ENCODE measurements around the gene CFH.
"Not testable (repeated sequence)": the region's sequence is repeated elsewhere in the genome, so short reads cannot be mapped to it uniquely, and the experiment has no call there.

Gene CFH

GRCh38 chr1:196669051-196669450 lies 17.2 kb downstream of the CFH start:
- no peak for DNase-seq

GRCh38 chr1:196669693-196670092 lies 17.9 kb downstream of the CFH start:
- DNase-seq: no peak

DNA sequence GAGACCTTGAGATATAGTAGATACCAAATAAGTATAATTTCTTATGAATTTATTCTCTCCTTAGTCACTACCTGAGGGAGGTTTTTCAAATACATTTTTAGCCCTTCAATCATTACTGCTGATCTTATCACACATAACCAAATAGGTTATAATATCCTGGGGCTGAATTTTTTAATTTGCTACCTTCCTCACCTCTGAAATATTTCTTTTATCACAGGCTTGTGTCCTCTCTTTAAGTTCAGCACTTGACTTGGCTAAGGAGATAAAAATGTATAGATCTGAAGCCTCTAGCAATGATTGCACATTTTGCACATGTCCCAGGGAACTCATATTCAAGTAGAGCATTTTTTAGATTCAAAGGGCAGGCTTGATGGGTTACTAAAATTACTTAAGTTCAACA lies 23.1 kb downstream of the CFH start:
- no peak for DNase-seq

DNA sequence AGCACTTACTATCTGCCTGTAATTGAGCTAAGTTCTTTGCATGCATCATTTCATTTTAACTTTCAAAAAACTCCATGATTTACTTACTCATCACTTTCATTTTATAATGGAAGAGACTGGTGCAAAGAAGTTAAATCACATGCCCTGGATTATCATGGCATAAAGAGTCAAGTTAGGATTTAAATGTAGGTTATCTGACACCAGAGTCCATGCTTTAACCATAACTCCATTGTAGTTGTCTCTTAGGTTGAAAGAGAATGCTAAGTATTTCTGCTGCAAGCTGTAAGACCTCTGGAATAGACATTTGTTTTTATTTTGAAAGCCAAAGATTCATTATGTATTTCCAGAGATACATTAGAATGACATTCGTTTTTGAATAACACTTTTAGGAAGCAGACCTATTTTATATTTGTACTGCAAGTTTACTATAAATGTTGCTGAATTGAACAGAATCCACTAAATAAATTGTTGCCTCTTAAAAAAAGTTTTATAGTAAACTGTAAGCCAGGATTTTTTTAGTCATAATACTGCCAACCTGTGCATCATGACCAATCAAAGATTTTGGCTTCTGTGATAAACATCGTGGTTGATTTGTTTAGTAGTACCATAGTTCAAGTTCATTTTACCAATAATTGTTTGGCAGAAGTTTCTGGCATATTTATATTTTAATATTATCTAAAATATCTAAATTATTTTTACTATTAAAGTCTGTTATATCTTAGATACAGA lies 26.1 kb downstream of the CFH start:
- DNase-seq: no peak

- no peak for DNase-seq
Observed at GRCh38 chr1:196678510-196678884, 26.7 kb downstream of the CFH start.

DNA sequence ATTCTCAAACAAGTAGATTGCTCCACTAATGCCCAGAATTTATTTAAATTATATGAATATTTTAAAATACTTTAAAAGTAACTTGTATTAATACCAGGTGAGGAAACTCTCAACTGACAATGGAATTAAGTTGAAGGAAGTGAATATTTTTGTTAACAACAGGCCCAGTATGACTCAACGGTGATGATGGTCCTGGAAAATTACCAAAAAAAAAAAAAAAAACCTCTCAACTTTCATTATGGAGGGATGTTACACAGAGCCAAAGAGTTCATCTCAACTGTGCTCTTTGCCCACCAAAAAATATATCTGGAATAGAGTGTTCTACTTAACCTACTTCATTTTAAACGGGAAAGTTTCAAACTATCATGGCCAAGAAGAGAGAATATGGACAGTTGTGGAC lies 28.3 kb downstream of the CFH start:
- no peak for DNase-seq

- no peak for DNase-seq
Observed at GRCh38 chr1:196684476-196684875, 32.6 kb downstream of the CFH start.

DNA sequence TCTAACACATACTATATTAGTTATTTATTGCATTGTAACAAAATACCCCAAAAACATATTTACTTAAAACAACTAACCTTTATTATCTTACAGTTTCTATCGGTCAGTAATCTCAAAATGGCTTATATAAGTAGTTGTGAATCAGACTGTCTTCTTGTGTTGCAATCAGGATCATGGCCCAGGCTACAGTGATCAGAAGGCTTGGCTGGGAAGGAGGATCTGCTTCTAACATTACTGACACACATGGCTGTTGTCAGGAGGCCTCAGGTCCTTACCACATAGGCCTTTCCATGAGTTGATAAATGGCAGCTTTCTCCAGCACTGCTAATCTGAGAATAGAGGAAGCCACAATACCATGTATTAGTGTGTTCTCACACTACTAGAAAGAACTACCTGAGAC lies 33.7 kb downstream of the CFH start:
- no peak for DNase-seq

GRCh38 chr1:196689001-196689400 lies 37.2 kb downstream of the CFH start:
- no peak for DNase-seq

DNA sequence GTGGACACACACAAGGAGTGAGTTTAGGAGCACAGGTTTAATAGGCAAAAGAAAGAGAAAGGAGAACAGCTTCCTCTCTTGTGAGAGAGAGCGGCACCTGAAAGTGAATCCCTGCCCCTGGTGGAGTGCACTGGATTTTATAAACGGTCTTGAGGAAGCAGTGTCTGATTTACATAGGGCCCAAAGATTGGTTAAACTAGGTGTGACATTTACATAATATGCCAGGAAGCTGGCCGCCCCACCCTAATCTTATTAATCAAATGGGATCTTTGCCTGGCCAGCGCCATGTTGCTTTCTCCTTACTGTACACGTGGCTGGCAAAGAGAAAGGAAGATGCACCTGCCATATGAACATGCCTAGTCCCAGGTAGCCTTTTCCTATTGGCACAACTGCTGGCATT lies 38.7 kb downstream of the CFH start:
- DNase-seq: no peak

GRCh38 chr1:196698993-196699392 lies 47.1 kb downstream of the CFH start:
- DNase-seq: no peak

DNA sequence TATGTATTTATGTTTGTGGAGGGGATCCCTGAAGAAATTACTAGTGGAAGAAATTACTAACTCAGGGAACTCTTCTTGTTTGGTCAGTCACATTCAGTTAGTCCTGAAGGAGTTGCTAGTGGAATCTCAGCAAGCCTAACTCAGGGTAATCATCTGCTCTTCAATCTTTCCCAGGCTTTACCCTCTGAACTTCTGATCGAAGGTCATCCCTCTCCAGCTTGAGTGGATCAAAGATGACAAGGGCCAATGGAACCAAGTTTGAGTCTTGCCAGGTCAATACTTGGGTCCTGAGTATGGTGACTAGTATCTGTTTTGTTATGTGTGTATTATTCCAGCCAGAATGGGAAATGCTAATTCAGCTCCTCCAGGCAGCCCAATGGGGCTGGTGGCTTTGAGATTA lies 49.3 kb downstream of the CFH start:
- no peak for DNase-seq

- not testable (repeated sequence) for DNase-seq
Observed at GRCh38 chr1:196709892-196710291, 58.0 kb downstream of the CFH start.

GRCh38 chr1:196717868-196718267 lies 66.0 kb downstream of the CFH start:
- no peak for DNase-seq

GRCh38 chr1:196723325-196724185 lies 71.7 kb downstream of the CFH start:
- no peak for DNase-seq

DNA sequence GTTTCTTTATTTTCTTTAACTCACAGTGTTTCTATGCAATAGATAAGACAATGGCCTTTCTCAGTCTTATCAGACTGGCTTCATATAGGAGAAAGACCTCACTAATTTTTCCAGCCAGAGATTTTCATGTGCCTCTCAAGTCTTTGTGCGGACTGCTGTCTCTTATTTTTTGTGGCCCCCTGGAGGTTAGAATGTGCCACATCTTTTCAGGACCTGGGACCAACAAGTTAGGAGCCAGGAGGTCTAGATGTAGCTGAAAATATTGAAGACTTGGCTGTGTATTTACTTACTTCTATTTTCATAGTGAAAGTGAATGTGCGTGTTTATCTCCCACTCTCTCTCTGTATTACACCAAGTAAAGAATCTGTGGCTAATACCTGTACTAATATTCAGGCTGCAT lies 80.7 kb downstream of the CFH start:
- DNase-seq: no peak

GRCh38 chr1:196733091-196733970 lies 81.5 kb downstream of the CFH start:
- DNase-seq: no peak

- DNase-seq: no peak
Observed at GRCh38 chr1:196734006-196734405, 82.2 kb downstream of the CFH start.

GRCh38 chr1:196734460-196734859 lies 82.6 kb downstream of the CFH start:
- no peak for DNase-seq

DNA sequence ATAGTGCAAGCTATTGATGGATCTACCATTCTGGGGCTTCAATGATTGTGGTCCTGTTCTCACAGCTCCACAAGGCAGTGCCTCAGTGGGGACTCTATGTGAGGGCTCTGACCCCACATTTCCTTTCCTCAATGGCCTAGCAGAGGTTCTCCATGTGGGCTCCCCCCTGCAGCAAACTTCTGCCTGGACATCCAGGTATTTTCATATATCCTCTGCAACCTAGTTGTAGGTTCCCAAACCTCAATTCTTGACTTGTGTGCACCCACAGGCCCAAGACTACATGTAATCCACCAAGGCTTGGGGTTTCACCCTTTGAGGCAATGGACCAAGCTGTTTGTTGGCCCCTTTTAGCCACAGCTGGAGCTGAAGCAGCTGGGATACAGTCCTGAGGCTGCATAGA lies 86.9 kb downstream of the CFH start:
- DNase-seq: no peak

DNA sequence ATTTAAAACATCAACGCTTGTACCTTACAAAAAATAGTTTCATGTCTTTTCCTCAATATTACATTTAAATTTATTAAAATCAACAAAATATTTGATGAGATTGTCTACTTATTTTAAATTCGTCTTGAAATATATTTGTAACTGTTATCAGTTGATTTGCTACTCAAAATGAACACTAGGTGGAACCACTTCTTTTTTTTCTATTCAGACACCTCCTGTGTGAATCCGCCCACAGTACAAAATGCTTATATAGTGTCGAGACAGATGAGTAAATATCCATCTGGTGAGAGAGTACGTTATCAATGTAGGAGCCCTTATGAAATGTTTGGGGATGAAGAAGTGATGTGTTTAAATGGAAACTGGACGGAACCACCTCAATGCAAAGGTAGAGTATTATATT lies 91.4 kb downstream of the CFH start:
- DNase-seq: not testable (repeated sequence)

DNA sequence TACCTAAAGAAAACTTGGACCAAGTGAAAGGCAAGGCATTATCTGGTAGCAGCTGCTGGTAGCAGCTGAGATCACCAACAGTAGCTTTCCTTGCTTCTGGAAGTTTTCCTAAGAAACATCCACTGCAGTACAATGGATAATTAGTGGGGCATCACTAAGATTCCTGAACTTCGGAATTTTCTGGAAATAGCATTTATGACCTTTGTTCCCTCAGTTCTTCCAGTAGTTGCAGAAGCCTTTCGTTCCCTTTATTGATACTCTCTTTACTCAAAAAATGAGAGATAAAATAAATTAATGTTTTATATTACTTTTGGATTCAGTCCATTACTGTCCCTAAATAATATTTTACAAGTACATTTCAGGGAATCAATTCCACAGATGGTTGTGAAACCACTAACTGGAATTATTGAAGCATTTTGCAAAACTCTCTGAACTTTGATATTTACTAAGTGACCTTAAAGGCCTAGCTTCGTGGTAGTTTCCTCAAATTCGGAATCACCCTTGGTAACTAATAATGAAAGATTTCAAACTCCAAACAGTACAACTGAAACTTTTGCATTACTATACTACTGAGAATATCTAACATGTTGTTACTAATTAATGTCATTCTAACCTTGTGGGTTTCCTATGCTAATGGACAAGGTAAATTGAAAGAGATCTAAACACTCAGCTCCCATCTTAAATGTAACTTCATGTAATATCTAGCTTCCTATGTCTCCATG lies 113.3 kb downstream of the CFH start:
- not testable (repeated sequence) for DNase-seq

- DNase-seq: not testable (repeated sequence)
Observed at GRCh38 chr1:196769823-196770222, 118.0 kb downstream of the CFH start.
